Muscle of leg (tissue), 11 donors: ENCODE data around the gene RERE. TPM values are rescaled to one million over a fixed set of nuclear protein-coding genes. Genes with fewer than 3 reads are reported as not detected.

Experiments
- DNase-seq: peaks from one replicate; pipeline ENCODE4 v3.0.0; 2013
- H3K27ac ChIP-seq: one replicate; pipeline ENCODE4 v1.5.1; 2013; ENCODE audit warnings: mild to moderate bottlenecking, low read length, control low read depth
- H3K27me3 ChIP-seq: one replicate; pipeline ENCODE4 v1.6.1; 2013; ENCODE audit warnings: low read length; ENCODE audit not compliant: control insufficient read depth, insufficient read depth
- H3K36me3 ChIP-seq: one replicate; pipeline ENCODE4 v1.6.1; 2013; ENCODE audit warnings: low read length; ENCODE audit not compliant: control insufficient read depth, insufficient read depth
- H3K4me1 ChIP-seq: one replicate; pipeline ENCODE4 v1.6.1; 2013; ENCODE audit warnings: low read length; ENCODE audit not compliant: control insufficient read depth, insufficient read depth
- H3K4me3 ChIP-seq: one replicate; pipeline ENCODE4 v1.5.1; 2013; ENCODE audit warnings: low read length, control low read depth
- H3K9me3 ChIP-seq: replicated peaks from 2 replicates; pipeline ENCODE4 v1.6.1; 2013; ENCODE audit warnings: low read depth, low read length; ENCODE audit not compliant: control insufficient read depth
- WGBS: methylation state at CpG from one replicate; pipeline ENCODE4 v1.1.5; 2013; ENCODE audit warnings: missing lambda C conversion rate; ENCODE audit not compliant: insufficient coverage; 5-methylcytosine and 5-hydroxymethylcytosine counted together
- polyA plus RNA-seq, 8 donors: library from polyadenylated mRNA; unstranded; fragments of 120-200 nt; gene quantifications; one replicate each; pipeline versions ENCODE4 v1.2.1 to v1.2.3, GENCODE V29; 2013; ENCODE audit warnings: inconsistent platforms in 1 of 8, low replicate concordance in 1 of 8; ENCODE audit not compliant: insufficient read length in 8 of 8, insufficient read depth in 1 of 8
- total RNA-seq: library from RNA; stranded (reverse); fragments of 120-200 nt; gene quantifications from one replicate; pipeline ENCODE4 v1.2.4, GENCODE V29; 2013

Gene RERE
- total and polyA plus RNA-seq, 9 donors, result 63.7 to 102 (median 82.8) TPM

DNA sequence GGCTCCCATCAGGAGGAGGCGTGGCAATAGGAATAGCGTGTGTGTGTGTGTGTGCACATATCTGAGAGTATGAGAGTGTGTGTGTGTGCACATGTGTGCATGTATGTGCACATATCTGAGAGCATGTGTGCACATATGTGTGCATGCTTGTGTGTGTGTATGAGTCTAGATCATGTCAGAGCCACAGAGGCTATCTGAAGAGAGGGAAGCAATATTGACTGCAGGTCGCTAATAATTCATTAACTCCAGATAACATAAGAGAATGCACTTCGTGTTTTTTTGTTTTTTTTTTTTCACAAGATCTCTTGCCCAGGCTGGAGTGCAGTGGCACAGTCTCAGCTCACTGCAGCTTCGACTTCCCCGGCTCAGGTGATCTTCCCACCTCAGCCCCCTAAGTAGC, 504.2 kb downstream of the RERE start:
- no peak overlapping the region for H3K27ac ChIP-seq
- 89% methylated on average over 4 of the region's 6 CpGs for whole genome bisulfite sequencing
- H3K4me1 ChIP-seq, result peaks cover 13% of the 10 kb centered on the region
- no peaks in the 10 kb centered on the region for H3K36me3 ChIP-seq
- no peak overlapping the region for H3K4me3 ChIP-seq
- DNase-seq, result no peak
- H3K27me3 ChIP-seq, result peaks cover 32% of the 10 kb centered on the region
- peaks cover 3% of the 10 kb centered on the region for H3K9me3 ChIP-seq

DNA sequence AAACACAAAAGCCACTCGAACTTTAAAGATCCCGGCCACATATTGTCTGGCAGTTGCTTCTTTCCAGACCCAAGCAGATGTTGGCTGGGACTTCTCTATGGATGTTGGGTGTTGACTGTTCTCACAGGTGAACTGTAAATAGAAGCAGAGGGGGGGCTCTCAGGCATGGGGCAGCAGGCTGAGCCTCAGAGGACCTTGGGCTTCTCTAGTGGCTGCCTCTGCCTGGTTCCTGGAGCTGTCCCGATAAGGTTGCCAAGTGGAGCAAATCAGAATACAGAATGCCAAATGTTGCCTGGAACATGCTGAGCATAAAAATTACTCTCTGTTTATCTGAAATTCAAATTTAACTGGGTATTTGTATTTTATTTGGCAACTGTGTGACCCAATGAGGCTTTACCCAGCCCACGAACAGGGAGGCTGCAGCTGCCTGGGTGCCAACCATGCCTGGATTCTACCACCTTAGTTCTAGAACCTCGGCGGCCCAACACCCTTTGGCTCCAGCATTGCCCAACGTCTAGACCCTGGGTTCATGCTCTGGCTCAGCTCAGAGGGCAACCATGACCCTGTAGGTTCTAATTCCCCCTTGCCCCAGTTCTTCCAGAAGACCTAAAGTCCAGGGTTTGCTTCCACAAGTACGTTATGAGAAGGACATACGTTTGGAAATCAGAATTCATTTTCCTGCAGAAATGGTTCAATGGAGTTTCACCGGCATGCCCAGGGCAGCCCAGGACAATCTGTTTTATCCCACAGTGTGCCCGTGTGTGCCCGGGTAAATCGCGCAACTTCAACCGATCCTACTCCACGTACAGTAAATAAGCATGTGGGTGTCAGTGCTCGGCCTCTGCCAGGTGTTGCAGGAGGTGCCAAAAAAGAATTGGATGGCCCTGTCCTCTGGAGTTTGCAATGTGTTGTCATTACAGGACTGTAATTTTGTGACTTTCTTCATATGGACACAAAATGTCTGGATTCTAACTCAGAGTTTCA, 504.9 kb downstream of the RERE start:
- Histone ChIP-seq H3K36me3 (no peaks in the 10 kb centered on the region), H3K27me3 (peaks cover 26% of the 10 kb centered on the region), H3K4me3 (no peak overlapping the region), H3K4me1 (peaks cover 9% of the 10 kb centered on the region), H3K9me3 (peaks cover 3% of the 10 kb centered on the region), H3K27ac (no peak overlapping the region)
- 85% methylated on average over 10 of the region's 17 CpGs for WGBS
- DNase-seq, result no peak

DNA sequence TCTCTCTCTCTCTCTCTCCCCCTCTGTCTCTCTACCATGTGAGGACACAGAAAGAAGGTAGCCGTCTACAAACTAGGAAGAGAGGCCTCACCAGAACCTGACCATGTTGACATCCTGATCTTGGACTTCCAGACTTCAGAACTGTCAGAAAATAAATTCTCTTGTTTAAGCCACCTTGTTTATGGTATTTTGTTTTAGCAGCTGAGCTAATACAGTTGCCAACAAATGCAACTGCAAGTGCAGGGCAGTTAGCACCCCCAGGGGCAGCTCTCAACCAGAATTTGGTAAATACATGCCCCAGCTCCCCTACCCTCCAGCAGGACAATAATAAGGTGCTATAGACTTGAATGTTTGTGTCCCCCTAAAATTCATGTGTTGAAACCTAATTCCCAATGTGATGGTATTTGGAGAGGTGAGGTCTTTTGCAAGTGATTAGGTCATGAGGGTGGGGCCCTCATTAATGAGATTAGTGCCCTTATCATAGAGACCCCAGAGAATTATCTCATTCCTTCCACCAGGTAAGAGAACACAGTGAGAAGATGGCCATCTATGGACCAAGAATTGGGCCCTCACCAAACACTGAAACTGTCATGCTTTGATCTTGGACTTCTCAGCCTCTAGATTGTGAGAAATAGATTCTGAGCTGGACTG, 506.2 kb downstream of the RERE start:
- H3K36me3 ChIP-seq, result no peaks in the 10 kb centered on the region
- peaks cover 15% of the 10 kb centered on the region for H3K27me3 ChIP-seq
- WGBS, result 80% methylated on average over 1 of the region's 1 CpG
- H3K27ac ChIP-seq, result no peak overlapping the region
- H3K9me3 ChIP-seq, result peaks cover 3% of the 10 kb centered on the region
- DNase-seq, result no peak
- H3K4me1 ChIP-seq, result peaks cover 8% of the 10 kb centered on the region
- no peak overlapping the region for H3K4me3 ChIP-seq

DNA sequence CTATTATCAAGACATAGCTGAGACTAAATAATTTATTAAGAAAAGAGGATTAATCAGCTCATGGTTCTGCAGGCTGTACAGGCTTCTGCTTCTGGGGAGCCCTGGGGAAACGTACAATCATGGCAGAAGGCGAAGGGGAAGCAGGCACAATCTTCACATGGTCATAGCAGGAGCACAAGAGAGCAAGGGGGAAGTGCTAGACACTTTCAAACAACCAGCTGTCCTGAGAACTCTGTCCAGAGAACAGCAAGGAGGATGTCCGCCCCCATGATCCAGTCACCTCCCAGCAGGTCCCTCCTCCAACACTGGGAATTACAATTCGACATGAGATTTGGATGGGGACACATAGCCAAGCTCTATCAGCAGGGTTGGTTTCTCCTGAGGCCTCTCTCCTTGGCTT, 509.8 kb downstream of the RERE start:
- Histone ChIP-seq H3K4me3 (no peak overlapping the region), H3K9me3 (peaks cover 3% of the 10 kb centered on the region), H3K27ac (no peak overlapping the region), H3K4me1 (no peaks in the 10 kb centered on the region), H3K36me3 (no peaks in the 10 kb centered on the region), H3K27me3 (no peaks in the 10 kb centered on the region)
- WGBS, result 74% methylated on average over 3 of the region's 4 CpGs
- no peak for DNase-seq

DNA sequence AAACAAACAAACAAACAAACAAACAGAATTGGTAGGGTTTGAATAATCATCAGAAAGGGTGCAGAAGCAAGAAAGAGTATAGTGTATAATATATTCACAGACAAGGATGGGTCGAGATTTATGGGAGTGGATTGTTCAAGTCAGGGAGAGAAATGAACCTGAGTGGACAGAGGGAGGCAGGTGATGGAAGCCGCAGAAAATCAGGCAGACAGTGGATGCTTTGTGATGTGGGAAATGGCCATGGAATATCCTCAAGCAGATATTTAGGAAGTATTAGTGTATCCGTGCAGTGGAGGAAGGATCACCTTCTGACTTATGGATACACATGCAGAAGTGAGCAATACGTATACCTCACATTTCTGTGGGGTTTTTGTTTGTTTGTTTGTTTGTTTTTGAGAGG, 513.6 kb downstream of the RERE start:
- H3K4me3 ChIP-seq, result no peak overlapping the region
- WGBS, result 90% methylated on average over 3 of the region's 4 CpGs
- H3K4me1 ChIP-seq, result no peaks in the 10 kb centered on the region
- H3K27me3 ChIP-seq, result no peaks in the 10 kb centered on the region
- H3K9me3 ChIP-seq, result no peaks in the 10 kb centered on the region
- H3K27ac ChIP-seq, result no peak overlapping the region
- DNase-seq, result no peak
- H3K36me3 ChIP-seq, result no peaks in the 10 kb centered on the region

DNA sequence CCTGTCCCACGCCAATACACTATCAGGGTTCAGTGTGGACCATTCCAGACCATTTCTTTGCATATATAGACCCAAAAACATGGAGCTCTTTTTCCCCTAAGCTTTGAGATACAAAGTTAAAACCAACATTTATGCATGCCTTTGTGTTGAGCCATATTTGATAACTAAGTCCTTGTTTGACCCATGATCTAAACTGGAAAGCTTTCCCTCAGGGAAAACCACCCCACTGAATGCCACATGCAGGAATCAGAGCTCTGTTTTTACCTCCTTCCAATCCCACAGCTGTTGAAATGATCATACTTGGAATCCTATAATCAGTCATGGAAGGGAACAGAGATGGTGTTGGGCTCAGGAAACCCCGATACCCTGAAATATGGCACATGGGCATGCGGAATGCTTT, 514.3 kb downstream of the RERE start:
- H3K27ac ChIP-seq, result no peak overlapping the region

More for the DNA sequence above, 514.3 kb downstream of the RERE start:
- no peak overlapping the region for H3K4me3 ChIP-seq
- H3K9me3 ChIP-seq, result no peaks in the 10 kb centered on the region
- no peaks in the 10 kb centered on the region for H3K36me3 ChIP-seq
- H3K27me3 ChIP-seq, result no peaks in the 10 kb centered on the region
- DNase-seq, result no peak
- WGBS, result 83% methylated on average over 3 of the region's 3 CpGs
- H3K4me1 ChIP-seq, result no peaks in the 10 kb centered on the region

Other genes with a start within 250 kb of the RERE start
- 334 TPM for gene ENO1, start 61.0 kb upstream of the RERE start, total RNA-seq
- gene ENO1, start 61.0 kb upstream of the RERE start, polyA plus RNA-seq, result 100 to 1,000 TPM; 358 to 469 (median 404) TPM
- not detected for gene CA6, start 128.2 kb upstream of the RERE start, total RNA-seq
- under 1 TPM in 3 of 8 donors, not detected in 5; 0.08 to 0.17 (median 0.09) TPM for gene CA6, start 128.2 kb upstream of the RERE start, polyA plus RNA-seq
- gene SLC2A7, start 208.8 kb upstream of the RERE start, total RNA-seq, result not detected
- under 1 TPM in 1 of 8 donors, not detected in 7; 0.08 TPM for gene SLC2A7, start 208.8 kb upstream of the RERE start, polyA plus RNA-seq